Endothelial cell of umbilical vein (primary cell): ENCODE measurements around the gene CASP10. TPM values are rescaled to one million over a fixed set of nuclear protein-coding genes. Genes with fewer than 3 reads are reported as not detected.
A peak's percentile ranks its signal among the peaks of the same experiment; 100 is the strongest.

Experiments used
- BruUV-seq: library from RNA; stranded (reverse); fragments of 400-500 nt; replicated peaks from 2 replicates; lab custom pipeline; 2021; lab: Mats Ljungman, UMichigan
- CTCF ChIA-PET: fragments of 300-600, 350-600 bp; sonication (Branson Sonifier 250); formaldehyde crosslinking; loops from one replicate; lab custom pipeline; 2021; ENCODE audit warnings: antibody characterized with exemption, inconsistent platforms; lab: Charles Lee
- POLR2A ChIA-PET: fragments of 300-600, 350-600 bp; sonication (Branson Sonifier 250); formaldehyde crosslinking; loops from one replicate; lab custom pipeline; 2021; ENCODE audit warnings: antibody characterized with exemption, inconsistent platforms; lab: Charles Lee
- DNase-seq: peaks from one replicate; pipeline ENCODE4 v3.0.0-alpha.2; 2011; ENCODE audit warnings: low read depth, low spot score
- FAIRE-seq: peaks from 2 replicates; lab custom pipeline; 2011; peaks lifted over from hg19 to GRCh38; lab: Jason Lieb, UNC
- H2AFZ ChIP-seq: 2 replicates; pipeline ENCODE4 v1.6.0; 2012; ENCODE audit warnings: low read depth, low read length, control low read depth, inconsistent platforms
- H3K27ac ChIP-seq: 2 replicates; pipeline ENCODE4 v1.5.1; 2011; ENCODE audit warnings: low read depth, mild to moderate bottlenecking, control low read depth, low read length, moderate library complexity; ENCODE audit not compliant: insufficient read depth
- H3K27me3 ChIP-seq, 2 experiments: 2 replicates each; pipeline versions ENCODE4 v1.6.0 to v1.6.1; 2011; ENCODE audit warnings: low read length in 2 of 2, mixed read lengths in 1 of 2; ENCODE audit not compliant: control insufficient read depth in 2 of 2, insufficient read depth in 2 of 2
- H3K36me3 ChIP-seq, 2 experiments: 2 replicates in 1 of 2; 3 replicates in 1 of 2; pipeline ENCODE4 v1.5.1; 2011; ENCODE audit warnings: low read length in 2 of 2, mild to moderate bottlenecking in 1 of 2, moderate library complexity in 1 of 2; ENCODE audit not compliant: control insufficient read depth in 2 of 2, insufficient read depth in 2 of 2; ENCODE audit errors: extremely low read depth in 1 of 2
- H3K4me1 ChIP-seq: 3 replicates; pipeline ENCODE4 v1.5.1; 2011; ENCODE audit warnings: mild to moderate bottlenecking, low read length; ENCODE audit not compliant: control insufficient read depth, insufficient read depth; ENCODE audit errors: extremely low read depth
- H3K4me2 ChIP-seq: 2 replicates; pipeline ENCODE4 v1.6.1; 2011; ENCODE audit warnings: low read length, control low read depth, mixed read lengths; ENCODE audit not compliant: insufficient read depth
- H3K4me3 ChIP-seq, 3 experiments: fragments of 200-600 bp in 1 of 3; sonication (generic), shearing (Covaris generic) in 1 of 3; replicated peaks in 1 of 3; 2 replicates each; pipeline ENCODE4 v1.5.1; 2011 to 2016; ENCODE audit warnings: control low read depth in 3 of 3, low read length in 3 of 3, mild to moderate bottlenecking in 2 of 3, inconsistent platforms in 1 of 3, low read depth in 1 of 3, moderate library complexity in 1 of 3; ENCODE audit not compliant: insufficient read depth in 1 of 3
- H3K79me2 ChIP-seq: 2 replicates; pipeline ENCODE4 v1.6.0; 2012; ENCODE audit warnings: low read length, inconsistent platforms; ENCODE audit not compliant: control insufficient read depth, insufficient read depth
- H3K9ac ChIP-seq: replicated peaks from 2 replicates; pipeline ENCODE3; 2011; ENCODE audit warnings: low read length, control low read depth; ENCODE audit not compliant: insufficient read depth; ENCODE audit errors: extremely low read depth
- H3K9me1 ChIP-seq: replicated peaks from 3 replicates; pipeline ENCODE4 v1.6.0; 2011; ENCODE audit warnings: mild to moderate bottlenecking, low read length; ENCODE audit not compliant: control insufficient read depth, insufficient read depth; ENCODE audit errors: extremely low read depth
- H3K9me3 ChIP-seq: replicated peaks from 2 replicates; pipeline ENCODE4 v1.5.1; 2012; ENCODE audit warnings: low read length, inconsistent platforms; ENCODE audit not compliant: control insufficient read depth, insufficient read depth
- H4K20me1 ChIP-seq: replicated peaks from 2 replicates; pipeline ENCODE3; 2011; ENCODE audit warnings: mild to moderate bottlenecking, low read length; ENCODE audit not compliant: control insufficient read depth, insufficient read depth; ENCODE audit errors: extremely low read depth
- EZH2 ChIP-seq: IDR thresholded peaks from 2 replicates; pipeline ENCODE4 v1.6.1; 2012; ENCODE audit warnings: borderline replicate concordance, low read depth, mild to moderate bottlenecking, moderate library complexity, low read length, inconsistent platforms; ENCODE audit not compliant: severe bottlenecking
- FOS ChIP-seq: IDR thresholded peaks from 2 replicates; pipeline ENCODE4 v1.6.1; 2011; ENCODE audit warnings: mild to moderate bottlenecking, low read length, moderate library complexity, borderline replicate concordance; ENCODE audit not compliant: insufficient read depth
- GATA2 ChIP-seq: IDR thresholded peaks from 2 replicates; pipeline ENCODE4 v1.7.0; 2011; ENCODE audit warnings: low read depth, mild to moderate bottlenecking, moderate library complexity, mixed read lengths, low read length; ENCODE audit not compliant: insufficient read length, insufficient read depth
- JUN ChIP-seq: IDR thresholded peaks from 2 replicates; pipeline ENCODE4 v1.6.1; 2011; ENCODE audit warnings: borderline replicate concordance, low read depth; ENCODE audit not compliant: insufficient read length, insufficient read depth
- MAX ChIP-seq: IDR thresholded peaks from 2 replicates; pipeline ENCODE4 v1.6.1; 2011; ENCODE audit not compliant: insufficient read depth, insufficient read length
- MYC ChIP-seq: IDR thresholded peaks from one replicate; pipeline ENCODE4 v1.6.1; 2011; ENCODE audit warnings: mild to moderate bottlenecking, low read depth, low read length
- POLR2A ChIP-seq: IDR thresholded peaks from 2 replicates; pipeline ENCODE4 v1.6.1; 2012; ENCODE audit warnings: low read depth, mild to moderate bottlenecking, control low read depth, low read length
- POLR2AphosphoS5 ChIP-seq: IDR thresholded peaks from 2 replicates; pipeline ENCODE4 v1.6.1; 2012; ENCODE audit warnings: low read depth, mild to moderate bottlenecking, control low read depth, low read length, moderate library complexity; ENCODE audit not compliant: insufficient read depth
- dilution Hi-C: fragments of 300-500 bp; cut with MboI; formaldehyde crosslinking; loops from one replicate; pipeline ENCODE4 v1.15.0; 2019; ENCODE audit warnings: low sequenced_read_pairs; ENCODE audit not compliant: extremely low pct_ligation_motif_present
- intact Hi-C: fragments of 100-400 bp; cut with micrococcal nuclease; formaldehyde crosslinking; loops from one replicate; pipeline ENCODE4 v1.10.0; 2022
- polyA plus RNA-seq, 4 experiments: library from polyadenylated mRNA; depleted of rRNA in 3 of 4; stranded (reverse) in 3 of 4; unstranded in 1 of 4; fragments of >200 nt; gene quantifications; 2 replicates each; pipeline versions ENCODE4 v1.2.1 to v1.2.3, GENCODE V29; 2011 to 2012; ENCODE audit warnings: missing spikeins in 1 of 4
- total RNA-seq: library from RNA; stranded (reverse); gene quantifications from 2 replicates; pipeline ENCODE4 v1.2.3, GENCODE V29; 2021
- TF ChIP-seq, protein P1 (sequence below), 2 donors: IDR thresholded peaks; 1 replicate in 1 of 2; 2 replicates in 1 of 2; pipeline ENCODE4 v1.5.1; 2011; ENCODE audit warnings: low read length in 2 of 2, mild to moderate bottlenecking in 2 of 2, moderate library complexity in 2 of 2, control low read depth in 1 of 2, inconsistent platforms in 1 of 2, low read depth in 1 of 2; ENCODE audit not compliant: insufficient read depth in 1 of 2; ENCODE audit errors: extremely low read depth in 1 of 2

The CASP10 gene
- total and polyA plus RNA-seq, 2 donors (not counting 3 experiments of a cell fraction or from before 2014, with no cell fraction given) = 16.4 to 37.6 TPM

DNA sequence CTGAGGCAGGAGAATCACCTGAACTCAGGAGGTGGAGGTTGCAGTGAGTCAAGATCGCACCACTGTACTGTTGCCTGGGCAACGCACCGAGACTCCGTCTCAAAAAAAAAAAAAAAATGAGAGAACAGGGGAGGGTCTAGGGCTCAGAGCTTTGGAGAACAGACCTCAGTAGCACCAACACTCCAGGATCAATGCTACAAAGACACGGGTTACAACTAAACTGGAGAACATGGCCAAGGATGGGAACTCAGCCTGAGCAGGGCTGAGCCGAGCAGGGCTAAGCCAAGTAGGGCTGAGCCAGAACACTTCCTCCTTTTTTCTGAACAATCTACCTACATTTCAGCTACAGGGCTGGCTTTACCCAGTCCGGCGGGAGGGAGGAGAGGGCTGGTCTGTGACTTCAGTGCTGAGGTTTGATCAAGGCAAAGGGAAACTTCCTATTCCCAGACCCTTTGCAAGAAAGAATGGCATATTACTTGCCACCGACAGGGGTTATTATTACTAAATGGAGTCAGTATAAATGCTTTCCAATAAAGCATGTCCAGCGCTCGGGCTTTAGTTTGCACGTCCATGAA is 74.5 kb downstream of the CASP10 start:
- peaks cover 10% of the 10 kb centered on the region for H3K79me2 ChIP-seq
- H3K4me1 ChIP-seq = peaks cover 30% of the 10 kb centered on the region
- peak overlapping the region; percentile 92 for H3K4me2 ChIP-seq
- no peaks in the 10 kb centered on the region for H3K27me3 ChIP-seq
- intact Hi-C loops = loop anchor here (5.0 kb wide), 3 partner anchors 105 to 440 kb away; partner anchors contain the start of gene MPP4
- no peaks in the 10 kb centered on the region for H4K20me1 ChIP-seq
- peak overlapping the region; percentile 89 for H2AFZ ChIP-seq
- dilution Hi-C loops = no loop called here
- peak overlapping the region; percentile 43 to 80 (median 78) for H3K4me3 ChIP-seq
- TF ChIP-seq POLR2AphosphoS5 = peak; percentile 40
- no peak for TF ChIP-seq EZH2
- peak; percentile 48 for TF ChIP-seq POLR2A
- no peak for TF ChIP-seq MAX
- BruUV-seq = no TSS peak
- ChIA-PET CTCF (interaction anchor here (0.6 to 1.2 kb wide), 3 partner anchors 15 to 176 kb away, joined by 3 read pairs; partner anchors contain the start of gene CASP10), POLR2A (no interaction called here)
- DNase-seq = no peak
- peak overlapping the region; percentile 96 for H3K9ac ChIP-seq
- H3K9me1 ChIP-seq = no peaks in the 10 kb centered on the region
- no peak for FAIRE-seq
- no peaks in the 10 kb centered on the region for H3K36me3 ChIP-seq
- H3K9me3 ChIP-seq = no peaks in the 10 kb centered on the region
- peak overlapping the region; percentile 98 for H3K27ac ChIP-seq

DNA sequence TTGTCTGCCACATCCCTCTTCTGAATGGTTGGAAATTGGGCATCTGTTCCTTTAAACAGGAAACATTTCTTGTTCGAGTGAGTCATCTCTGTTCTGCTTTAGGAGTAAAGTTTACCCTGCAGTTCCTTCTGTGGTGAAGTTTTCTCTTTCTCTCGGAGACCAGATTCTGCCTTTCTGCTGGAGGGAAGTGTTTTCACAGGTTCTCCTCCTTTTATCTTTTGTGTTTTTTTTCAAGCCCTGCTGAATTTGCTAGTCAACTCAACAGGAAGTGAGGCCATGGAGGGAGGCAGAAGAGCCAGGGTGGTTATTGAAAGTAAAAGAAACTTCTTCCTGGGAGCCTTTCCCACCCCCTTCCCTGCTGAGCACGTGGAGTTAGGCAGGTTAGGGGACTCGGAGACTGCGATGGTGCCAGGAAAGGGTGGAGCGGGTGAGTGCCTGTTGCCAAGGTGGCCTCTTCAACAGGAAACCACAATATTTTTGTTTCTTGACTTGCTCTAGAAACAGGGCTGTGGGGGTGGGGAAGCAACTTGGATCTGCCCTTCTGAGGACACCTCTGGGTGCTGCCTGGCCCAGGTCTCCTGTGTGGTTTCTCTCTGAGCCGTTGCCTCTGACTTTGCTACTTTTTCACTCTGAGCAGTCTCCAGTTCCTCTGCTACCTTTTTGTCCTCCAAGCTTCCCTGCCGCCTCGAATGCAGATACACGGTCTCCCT is 75.2 kb downstream of the CASP10 start:
- TSS peak; percentile 97 for BruUV-seq
- ChIA-PET CTCF (interaction anchor here (1.2 to 1.3 kb wide), 2 partner anchors 16 to 26 kb away, joined by 3 read pairs; no protein-coding TSS in a partner anchor), POLR2A (no interaction called here)
- Histone ChIP-seq H3K4me3 (peak overlapping the region; percentile 43 to 80 (median 78)), H3K4me1 (peaks cover 30% of the 10 kb centered on the region), H3K4me2 (peak overlapping the region; percentile 92), H3K27me3 (no peaks in the 10 kb centered on the region), H3K36me3 (no peaks in the 10 kb centered on the region), H2AFZ (peak overlapping the region; percentile 89), H3K9me3 (no peaks in the 10 kb centered on the region), H3K27ac (peak overlapping the region; percentile 98), H4K20me1 (no peaks in the 10 kb centered on the region), H3K9ac (peak overlapping the region; percentile 96), H3K9me1 (no peaks in the 10 kb centered on the region), H3K79me2 (peaks cover 10% of the 10 kb centered on the region)
- TF ChIP-seq, protein P1, sequence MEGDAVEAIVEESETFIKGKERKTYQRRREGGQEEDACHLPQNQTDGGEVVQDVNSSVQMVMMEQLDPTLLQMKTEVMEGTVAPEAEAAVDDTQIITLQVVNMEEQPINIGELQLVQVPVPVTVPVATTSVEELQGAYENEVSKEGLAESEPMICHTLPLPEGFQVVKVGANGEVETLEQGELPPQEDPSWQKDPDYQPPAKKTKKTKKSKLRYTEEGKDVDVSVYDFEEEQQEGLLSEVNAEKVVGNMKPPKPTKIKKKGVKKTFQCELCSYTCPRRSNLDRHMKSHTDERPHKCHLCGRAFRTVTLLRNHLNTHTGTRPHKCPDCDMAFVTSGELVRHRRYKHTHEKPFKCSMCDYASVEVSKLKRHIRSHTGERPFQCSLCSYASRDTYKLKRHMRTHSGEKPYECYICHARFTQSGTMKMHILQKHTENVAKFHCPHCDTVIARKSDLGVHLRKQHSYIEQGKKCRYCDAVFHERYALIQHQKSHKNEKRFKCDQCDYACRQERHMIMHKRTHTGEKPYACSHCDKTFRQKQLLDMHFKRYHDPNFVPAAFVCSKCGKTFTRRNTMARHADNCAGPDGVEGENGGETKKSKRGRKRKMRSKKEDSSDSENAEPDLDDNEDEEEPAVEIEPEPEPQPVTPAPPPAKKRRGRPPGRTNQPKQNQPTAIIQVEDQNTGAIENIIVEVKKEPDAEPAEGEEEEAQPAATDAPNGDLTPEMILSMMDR (IDR thresholded peaks at IDR 0.05; ENCODE audit: extremely low read depth in 1 of 2, insufficient read depth in 1 of 2, low read depth in 1 of 2, low read length in 2 of 2) = no peak
- TF ChIP-seq MYC (peak; percentile 94), GATA2 (no peak), EZH2 (no peak), POLR2A (peak; percentile 31), POLR2AphosphoS5 (peak; percentile 52), JUN (peak; percentile 80), FOS (peak; percentile 92), MAX (peak; percentile 83)
- DNase-seq (peak; percentile 84), FAIRE-seq (peak; percentile 90)
- dilution Hi-C loops = no loop called here
- intact Hi-C loops = loop anchor here (1.0 to 5.0 kb wide), 5 partner anchors 22 to 439 kb away; partner anchors contain the start of genes MPP4, STRADB and TRAK2
